Uterus (tissue), 4 donors: Measurements from ENCODE around the gene HPS3. TPM values are rescaled to one million over a fixed set of nuclear protein-coding genes. Genes with fewer than 3 reads are reported as not detected.

Experiments
- DNase-seq, 2 donors: peaks; one replicate each; pipeline ENCODE4 v3.0.0-alpha.2; 2019 to 2020
- H3K27ac ChIP-seq, 2 donors: fragments of 200-600 bp; sonication (generic); 1 replicate in 1 of 2; 2 replicates in 1 of 2; pipeline ENCODE4 v1.5.1; 2016 to 2018
- H3K27me3 ChIP-seq, 2 donors: fragments of 200-600 bp; sonication (generic); one replicate each; pipeline ENCODE4 v1.5.1; 2018 to 2019; ENCODE audit warnings: control low read depth in 1 of 2
- H3K36me3 ChIP-seq, 2 donors: fragments of 200-600 bp; sonication (generic); one replicate each; pipeline ENCODE4 v1.5.1; 2019; ENCODE audit warnings: control low read depth in 1 of 2
- H3K4me1 ChIP-seq, 2 donors: fragments of 200-600 bp; sonication (generic); one replicate each; pipeline ENCODE4 v1.5.1; 2018 to 2019; ENCODE audit warnings: control low read depth in 1 of 2
- H3K4me3 ChIP-seq, 2 donors: fragments of 200-600 bp; sonication (generic); 1 replicate in 1 of 2; 2 replicates in 1 of 2; pipeline ENCODE4 v1.5.1; 2018 to 2019; ENCODE audit warnings: mild to moderate bottlenecking in 1 of 2
- H3K9me3 ChIP-seq, 2 donors: fragments of 200-600 bp; sonication (generic); one replicate each; pipeline ENCODE4 v1.5.1; 2019; ENCODE audit warnings: control low read depth in 1 of 2
- POLR2A ChIP-seq, 2 donors: fragments of 450-650 bp; IDR thresholded peaks; one replicate each; pipeline ENCODE4 v1.6.1; 2016; ENCODE audit warnings: antibody characterized with exemption in 2 of 2, mild to moderate bottlenecking in 1 of 2, moderate library complexity in 1 of 2
- intact Hi-C: fragments of 100-400 bp; cut with DNase I; formaldehyde crosslinking; loops from one replicate; pipeline ENCODE4 v1.15.1; 2023; ENCODE audit warnings: low total_unique reads
- total RNA-seq, 4 donors: library from RNA; depleted of rRNA in 3 of 4; stranded (reverse); fragments of >200 nt in 3 of 4; gene quantifications; one replicate each; pipeline versions ENCODE4 v1.1.0 to v1.2.4, GENCODE V29; 2014 to 2023
- TF ChIP-seq, protein P1 (sequence below), 4 experiments: fragments of 200-600 bp in 2 of 4; fragments of 450-650 bp in 2 of 4; sonication (generic) in 2 of 4; IDR thresholded peaks; one replicate each; pipeline ENCODE4 v1.5.1; 2016 to 2019; ENCODE audit warnings: antibody characterized with exemption in 4 of 4, mild to moderate bottlenecking in 2 of 4, moderate library complexity in 1 of 4
- donor health status: DM: yes; HTN: yes; CAD: no.

The HPS3 gene
- total RNA-seq, 4 donors from 2014 or later = 16.5 to 75.6 (median 31.7) TPM

DNA sequence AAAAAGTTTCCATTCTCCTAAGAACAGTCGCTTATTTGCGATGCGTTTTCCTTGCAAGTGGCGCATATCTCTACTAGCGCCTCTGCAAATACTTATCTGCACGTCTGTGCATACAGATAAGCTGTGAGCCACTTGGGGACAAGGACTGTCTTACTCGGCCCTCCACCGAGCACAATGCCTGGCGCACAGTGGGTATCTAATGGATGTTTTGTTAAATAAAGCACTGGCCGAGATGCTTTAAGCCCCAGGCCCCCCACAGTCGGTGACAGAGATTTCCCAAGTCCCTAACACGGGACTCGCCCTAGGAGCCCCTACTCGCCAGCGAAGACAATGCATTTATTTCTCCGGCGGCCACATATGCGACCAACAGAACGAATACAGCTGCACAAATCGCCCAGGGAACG is 43.6 kb upstream of the HPS3 start:
- H3K36me3 ChIP-seq = no peaks in the 10 kb centered on the region
- H3K27ac ChIP-seq = peak overlapping the region; percentile 74 to 77
- peaks cover 0 to 9% of the 10 kb centered on the region in 2 donors for H3K4me1 ChIP-seq
- intact Hi-C loops = no loop called here
- no peaks in the 10 kb centered on the region for H3K27me3 ChIP-seq
- no peaks in the 10 kb centered on the region for H3K9me3 ChIP-seq
- TF ChIP-seq, protein P1, sequence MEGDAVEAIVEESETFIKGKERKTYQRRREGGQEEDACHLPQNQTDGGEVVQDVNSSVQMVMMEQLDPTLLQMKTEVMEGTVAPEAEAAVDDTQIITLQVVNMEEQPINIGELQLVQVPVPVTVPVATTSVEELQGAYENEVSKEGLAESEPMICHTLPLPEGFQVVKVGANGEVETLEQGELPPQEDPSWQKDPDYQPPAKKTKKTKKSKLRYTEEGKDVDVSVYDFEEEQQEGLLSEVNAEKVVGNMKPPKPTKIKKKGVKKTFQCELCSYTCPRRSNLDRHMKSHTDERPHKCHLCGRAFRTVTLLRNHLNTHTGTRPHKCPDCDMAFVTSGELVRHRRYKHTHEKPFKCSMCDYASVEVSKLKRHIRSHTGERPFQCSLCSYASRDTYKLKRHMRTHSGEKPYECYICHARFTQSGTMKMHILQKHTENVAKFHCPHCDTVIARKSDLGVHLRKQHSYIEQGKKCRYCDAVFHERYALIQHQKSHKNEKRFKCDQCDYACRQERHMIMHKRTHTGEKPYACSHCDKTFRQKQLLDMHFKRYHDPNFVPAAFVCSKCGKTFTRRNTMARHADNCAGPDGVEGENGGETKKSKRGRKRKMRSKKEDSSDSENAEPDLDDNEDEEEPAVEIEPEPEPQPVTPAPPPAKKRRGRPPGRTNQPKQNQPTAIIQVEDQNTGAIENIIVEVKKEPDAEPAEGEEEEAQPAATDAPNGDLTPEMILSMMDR (IDR thresholded peaks at IDR 0.05) = no peak
- no peak for TF ChIP-seq POLR2A (IDR thresholded peaks at IDR 0.05)
- DNase-seq = no peak
- H3K4me3 ChIP-seq = peak overlapping the region; percentile 73 to 79

DNA sequence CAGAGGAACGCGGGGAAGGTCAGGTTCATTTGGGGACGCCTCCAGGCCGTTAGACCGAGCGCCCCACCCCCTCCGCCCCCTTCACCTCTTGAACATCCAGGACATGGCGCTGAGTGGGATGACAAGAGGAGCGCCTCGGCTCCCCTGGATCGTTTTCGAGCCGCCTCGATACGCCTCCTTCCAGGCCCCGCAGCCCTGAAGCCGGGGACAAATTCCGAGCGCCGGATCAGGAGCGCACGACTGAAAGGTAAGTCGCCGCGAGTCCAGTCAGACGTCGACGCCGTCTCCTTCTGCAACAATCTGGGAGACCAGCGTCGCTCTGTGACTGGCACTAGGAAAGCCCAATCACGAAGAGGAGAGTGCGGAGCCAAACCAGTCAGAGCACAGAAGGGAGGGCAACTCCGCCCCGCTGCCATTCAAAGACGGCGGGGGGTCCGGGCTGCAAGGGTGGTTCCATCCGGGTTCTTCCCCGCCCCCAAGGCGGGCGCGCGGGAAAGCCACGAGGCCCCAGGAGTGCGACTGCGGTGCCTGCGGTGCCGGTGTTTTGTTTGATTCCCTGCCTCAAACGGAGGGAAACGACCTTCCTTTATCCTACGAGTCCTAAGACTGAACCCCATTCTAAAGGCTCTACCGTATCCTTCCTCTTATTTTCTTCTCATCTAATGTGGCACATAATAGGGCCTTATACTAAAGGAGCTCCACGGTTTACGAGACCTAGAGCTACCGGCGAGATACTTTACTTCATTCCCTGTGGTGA is 43.0 kb upstream of the HPS3 start, which contains the start of gene HLTF:
Gene HLTF (minus strand): TSS at position 302 of the 757 bp plus-strand sequence. CDS start 197 bp downstream, at position 105.
- peak within 1 kb of the TSS; percentile 73 to 79 for H3K4me3 ChIP-seq
- intact Hi-C loops = no loop called here
- no peaks in the 10 kb centered on the region for H3K9me3 ChIP-seq
- no peaks in the 10 kb centered on the region for H3K27me3 ChIP-seq
- H3K27ac ChIP-seq = peak within 1 kb of the TSS; percentile 74 to 77
- peak; percentile 93 to 95 for DNase-seq
- TF ChIP-seq, protein P1 (IDR thresholded peaks at IDR 0.05) = no peak
- TF ChIP-seq POLR2A (IDR thresholded peaks at IDR 0.05) = peak; percentile 64 to 66
- no peaks in the 10 kb centered on the region for H3K36me3 ChIP-seq
- H3K4me1 ChIP-seq = peaks cover 0 to 8% of the 10 kb centered on the region in 2 donors

DNA sequence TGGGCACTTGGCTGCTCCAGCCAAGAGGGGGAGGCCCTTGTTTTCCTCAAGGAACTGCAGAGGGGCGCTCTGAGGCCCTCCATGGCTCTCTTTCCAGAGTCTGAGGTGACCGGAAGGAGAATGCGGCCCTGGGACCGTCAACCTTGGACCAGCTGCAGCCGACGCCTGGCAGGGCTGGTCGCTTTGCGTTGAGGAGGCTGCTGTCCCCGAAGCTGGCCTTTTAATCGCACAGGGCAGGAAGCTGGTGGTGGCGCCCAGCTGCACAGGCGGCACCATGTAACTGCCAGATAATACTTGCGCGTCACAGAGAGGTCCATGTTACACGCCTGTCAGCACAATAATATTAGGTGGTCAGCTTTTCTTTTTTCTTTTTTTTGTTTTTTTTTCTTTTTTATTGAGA is 42.2 kb upstream of the HPS3 start:
- Histone ChIP-seq H3K27me3 (no peaks in the 10 kb centered on the region), H3K9me3 (no peaks in the 10 kb centered on the region), H3K4me3 (no peak overlapping the region), H3K36me3 (no peaks in the 10 kb centered on the region), H3K4me1 (peaks cover 0 to 5% of the 10 kb centered on the region in 2 donors), H3K27ac (no peak overlapping the region)
- TF ChIP-seq POLR2A (IDR thresholded peaks at IDR 0.05) = no peak
- TF ChIP-seq, protein P1 (IDR thresholded peaks at IDR 0.05) = no peak
- DNase-seq = no peak
- intact Hi-C loops = no loop called here

DNA sequence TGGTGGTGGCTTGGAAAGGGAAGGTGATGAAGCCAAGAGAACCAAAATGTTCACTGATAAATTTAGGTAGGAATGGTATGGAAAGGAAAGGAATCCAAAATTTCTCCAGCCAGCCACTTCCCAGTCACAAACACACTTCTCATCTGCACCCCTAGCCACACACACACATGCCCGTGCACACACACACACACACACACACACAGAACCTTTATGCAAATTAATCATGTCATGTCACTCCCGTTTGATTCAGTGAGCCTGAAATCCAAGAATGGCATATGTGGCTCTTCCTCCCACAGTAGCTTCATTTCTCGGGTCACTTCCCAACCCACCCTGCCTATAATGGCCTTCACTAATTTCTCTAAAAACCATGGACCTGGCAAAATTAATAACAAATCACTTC is 40.0 kb upstream of the HPS3 start:
- H3K27ac ChIP-seq = no peak overlapping the region
- no peaks in the 10 kb centered on the region for H3K36me3 ChIP-seq
- no peaks in the 10 kb centered on the region for H3K9me3 ChIP-seq
- DNase-seq = no peak
- TF ChIP-seq POLR2A (IDR thresholded peaks at IDR 0.05) = no peak
- TF ChIP-seq, protein P1 (IDR thresholded peaks at IDR 0.05) = no peak
- intact Hi-C loops = no loop called here
- no peak overlapping the region for H3K4me3 ChIP-seq
- H3K27me3 ChIP-seq = no peaks in the 10 kb centered on the region
- H3K4me1 ChIP-seq = no peaks in the 10 kb centered on the region

DNA sequence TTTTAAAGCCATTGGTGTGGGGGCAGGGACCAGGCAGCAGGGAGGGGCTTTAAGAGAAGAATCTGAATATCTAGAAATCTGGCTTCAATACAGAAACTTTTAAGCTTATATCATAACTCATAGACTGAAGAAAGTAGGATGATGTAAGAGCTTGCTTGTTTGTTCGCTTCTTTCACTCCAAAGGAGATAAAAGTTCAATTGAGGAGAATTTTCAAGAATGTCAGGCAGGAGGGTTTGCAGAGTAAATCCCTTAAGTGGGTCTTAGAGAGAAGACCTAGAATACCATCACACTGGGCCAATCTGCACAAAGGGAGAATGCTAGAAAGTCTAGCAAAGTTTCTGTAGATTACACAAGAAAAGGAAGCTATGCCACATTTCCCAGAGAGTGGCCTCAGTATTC is 39.0 kb upstream of the HPS3 start:
- no peaks in the 10 kb centered on the region for H3K36me3 ChIP-seq

More for the DNA sequence above, 39.0 kb upstream of the HPS3 start:
- TF ChIP-seq POLR2A (IDR thresholded peaks at IDR 0.05) = no peak
- TF ChIP-seq, protein P1 (IDR thresholded peaks at IDR 0.05) = no peak
- intact Hi-C loops = no loop called here
- H3K27ac ChIP-seq = no peak overlapping the region
- H3K9me3 ChIP-seq = no peaks in the 10 kb centered on the region
- no peak overlapping the region for H3K4me3 ChIP-seq
- H3K27me3 ChIP-seq = no peaks in the 10 kb centered on the region
- no peak for DNase-seq
- no peaks in the 10 kb centered on the region for H3K4me1 ChIP-seq
